Osteoblast (primary cell): ENCODE measurements around the gene IGF2. TPM values are rescaled to one million over a fixed set of nuclear protein-coding genes. Genes with fewer than 3 reads are reported as not detected.

Experiments used
- DNase-seq: peaks from one replicate; pipeline ENCODE4 v3.0.0; 2011; ENCODE audit warnings: low spot score, mixed read lengths; ENCODE audit not compliant: insufficient read length; ENCODE audit errors: missing footprints
- H2AFZ ChIP-seq: 2 replicates; pipeline ENCODE4 v1.6.0; 2011; ENCODE audit warnings: mild to moderate bottlenecking, low read length
- H3K27ac ChIP-seq: 2 replicates; pipeline ENCODE4 v1.5.1; 2011; ENCODE audit warnings: mild to moderate bottlenecking, low read depth, low read length, moderate library complexity
- H3K27me3 ChIP-seq: 2 replicates; pipeline ENCODE4 v1.6.0; 2012; ENCODE audit warnings: mild to moderate bottlenecking, control low read depth, inconsistent platforms, low read length, moderate library complexity; ENCODE audit not compliant: insufficient read depth
- H3K36me3 ChIP-seq: 2 replicates; pipeline ENCODE4 v1.5.1; 2011; ENCODE audit warnings: mild to moderate bottlenecking, low read length, control low read depth, moderate library complexity; ENCODE audit not compliant: insufficient read depth
- H3K4me1 ChIP-seq: 2 replicates; pipeline ENCODE4 v1.5.1; 2011; ENCODE audit warnings: mild to moderate bottlenecking, low read length, control low read depth, moderate library complexity; ENCODE audit not compliant: insufficient read depth
- H3K4me2 ChIP-seq: 2 replicates; pipeline ENCODE4 v1.6.0; 2011; ENCODE audit warnings: mild to moderate bottlenecking, low read length; ENCODE audit not compliant: insufficient read depth
- H3K4me3 ChIP-seq: fragments of 200-600 bp; sonication (generic); 3 replicates; pipeline ENCODE4 v1.5.1; 2012; ENCODE audit warnings: mild to moderate bottlenecking, low read length, inconsistent platforms; ENCODE audit not compliant: insufficient read depth
- H3K79me2 ChIP-seq: 2 replicates; pipeline ENCODE4 v1.6.0; 2012; ENCODE audit warnings: mild to moderate bottlenecking, low read length, control low read depth, inconsistent platforms; ENCODE audit not compliant: insufficient read depth
- H3K9me3 ChIP-seq: 2 replicates; pipeline ENCODE4 v1.5.1; 2011; ENCODE audit warnings: low read depth, low read length, control low read depth
- H4K20me1 ChIP-seq: 2 replicates; pipeline ENCODE4 v1.6.0; 2012; ENCODE audit warnings: mild to moderate bottlenecking, low read length, control low read depth; ENCODE audit not compliant: insufficient read depth
- CTCF ChIP-seq: IDR thresholded peaks from 2 replicates; pipeline ENCODE4 v1.5.1; 2011; ENCODE audit warnings: mild to moderate bottlenecking, low read depth, low read length, moderate library complexity; ENCODE audit errors: extremely low read depth
- total RNA-seq: library from RNA; depleted of rRNA; stranded (reverse); fragments of >200 nt; gene quantifications from 2 replicates; pipeline ENCODE4 v1.2.3, GENCODE V29; 2012

IGF2 gene
- total RNA-seq, 1 donor, result 68.8 TPM

DNA sequence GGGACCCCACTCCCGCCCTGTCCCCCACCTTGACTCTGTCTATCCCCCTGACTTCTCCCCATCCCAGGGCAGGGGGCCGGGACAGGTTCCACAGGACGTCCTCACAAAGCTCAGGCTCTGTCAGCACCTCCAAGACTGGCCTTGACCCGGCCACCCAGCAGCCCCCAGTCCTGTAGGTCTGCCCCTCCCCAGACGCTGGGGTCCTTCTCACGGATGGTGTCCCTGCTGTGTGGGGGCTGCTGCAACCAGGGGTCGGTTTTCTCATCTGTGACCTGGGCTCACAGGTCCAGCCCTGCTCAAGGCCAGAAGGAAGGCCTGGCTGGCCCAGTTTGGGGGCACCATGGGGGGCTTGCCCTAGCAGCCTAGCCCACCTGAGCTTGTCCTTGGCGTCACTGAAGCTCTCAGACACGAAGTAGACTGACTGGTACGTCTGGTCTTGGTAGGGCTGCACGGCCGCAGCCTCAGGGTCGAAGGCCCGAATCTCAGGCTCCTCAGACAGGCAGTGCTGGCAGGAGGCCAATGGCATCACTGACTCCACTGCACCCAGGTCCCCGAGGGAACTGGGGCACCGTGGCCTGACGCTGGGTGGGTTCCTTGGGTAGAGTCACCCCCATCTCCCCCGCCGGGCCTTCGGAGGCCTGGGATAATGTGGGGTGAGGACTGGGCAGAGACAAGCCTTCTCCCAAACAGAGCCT is 25.8 kb upstream of the IGF2 start:
- Histone ChIP-seq H3K4me1 (no peaks in the 10 kb centered on the region), H4K20me1 (no peaks in the 10 kb centered on the region), H3K9me3 (no peaks in the 10 kb centered on the region), H3K79me2 (no peaks in the 10 kb centered on the region), H3K27ac (no peak overlapping the region), H3K27me3 (no peaks in the 10 kb centered on the region), H3K36me3 (no peaks in the 10 kb centered on the region), H3K4me2 (no peak overlapping the region), H3K4me3 (no peak overlapping the region), H2AFZ (no peak overlapping the region)
- peak; percentile 94 for DNase-seq
- TF ChIP-seq CTCF, result no peak

DNA sequence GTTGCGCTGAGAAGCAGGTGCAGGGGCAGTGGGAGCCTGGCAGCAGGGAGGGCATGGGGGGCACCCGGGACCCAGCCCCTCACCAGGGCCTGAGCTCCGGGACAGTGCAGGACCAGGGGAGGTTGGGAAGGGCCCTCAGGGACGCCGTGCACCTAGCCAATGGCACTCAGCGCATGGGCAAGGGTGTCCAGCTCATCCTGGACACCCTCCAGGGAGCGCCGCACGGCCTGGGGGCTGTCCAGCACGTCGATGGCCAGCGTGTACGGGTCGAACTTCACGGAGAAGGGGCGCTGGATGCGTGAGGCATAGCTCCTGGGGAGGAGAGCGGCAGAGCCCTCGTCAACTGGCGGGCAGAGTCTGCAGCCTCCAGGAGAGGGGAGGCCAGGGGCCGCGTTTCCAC is 24.9 kb upstream of the IGF2 start:
- H3K9me3 ChIP-seq, result no peaks in the 10 kb centered on the region
- no peak overlapping the region for H3K4me2 ChIP-seq
- no peak overlapping the region for H2AFZ ChIP-seq
- no peaks in the 10 kb centered on the region for H3K4me1 ChIP-seq
- H3K79me2 ChIP-seq, result no peaks in the 10 kb centered on the region
- DNase-seq, result no peak
- H3K27ac ChIP-seq, result no peak overlapping the region
- H3K36me3 ChIP-seq, result no peaks in the 10 kb centered on the region
- no peak overlapping the region for H3K4me3 ChIP-seq
- no peaks in the 10 kb centered on the region for H3K27me3 ChIP-seq
- no peak for TF ChIP-seq CTCF
- no peaks in the 10 kb centered on the region for H4K20me1 ChIP-seq

GRCh38 chr11:2163428-2163978 is 24.3 kb upstream of the IGF2 start:
- no peak for TF ChIP-seq CTCF
- Histone ChIP-seq H3K27me3 (no peaks in the 10 kb centered on the region), H3K36me3 (no peaks in the 10 kb centered on the region), H3K79me2 (no peaks in the 10 kb centered on the region), H4K20me1 (no peaks in the 10 kb centered on the region), H3K4me2 (no peak overlapping the region), H3K9me3 (no peaks in the 10 kb centered on the region), H3K27ac (no peak overlapping the region), H2AFZ (no peak overlapping the region), H3K4me1 (no peaks in the 10 kb centered on the region), H3K4me3 (no peak overlapping the region)
- peak; percentile 92 for DNase-seq

DNA sequence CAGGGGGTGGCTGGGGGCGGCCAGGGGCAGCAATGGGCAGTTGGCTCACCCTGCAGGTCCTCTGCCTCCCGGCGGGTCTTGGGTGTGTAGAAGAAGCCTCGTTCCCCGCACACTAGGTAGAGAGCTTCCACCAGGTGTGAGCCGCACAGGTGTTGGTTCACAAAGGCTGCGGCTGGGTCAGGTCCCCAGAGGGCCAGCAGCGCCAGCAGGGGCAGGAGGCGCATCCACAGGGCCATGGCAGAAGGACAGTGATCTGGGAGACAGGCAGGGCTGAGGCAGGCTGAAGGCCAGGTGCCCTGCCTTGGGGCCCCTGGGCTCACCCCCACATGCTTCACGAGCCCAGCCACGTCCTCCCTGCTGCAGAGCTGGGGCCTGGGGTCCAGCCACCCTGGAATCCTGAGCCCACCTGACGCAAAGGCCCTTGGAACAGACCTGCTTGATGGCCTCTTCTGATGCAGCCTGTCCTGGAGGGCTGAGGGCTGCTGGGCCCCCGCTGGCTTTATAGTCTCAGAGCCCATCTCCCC is 21.6 kb upstream of the IGF2 start, which contains the start of gene INS:
INS (minus strand) TSS at position 474 of the 524 bp plus-strand sequence; CDS start at position 236, 238 bp downstream.
- Histone ChIP-seq H3K9me3 (no peaks in the 10 kb centered on the region), H3K79me2 (no peaks in the 10 kb centered on the region), H3K27me3 (peaks cover 6% of the 10 kb centered on the region), H3K4me1 (no peaks in the 10 kb centered on the region), H3K4me3 (no peak within 1 kb of the TSS), H4K20me1 (no peaks in the 10 kb centered on the region), H3K4me2 (no peak within 1 kb of the TSS), H3K27ac (no peak within 1 kb of the TSS), H3K36me3 (no peaks in the 10 kb centered on the region), H2AFZ (no peak within 1 kb of the TSS)
- TF ChIP-seq CTCF, result no peak
- no peak for DNase-seq
